WERI-Rb-1 (cell line): ENCODE results near the gene AFDN.

Experiments used
- DNase-seq: peaks from one replicate; pipeline ENCODE4 v3.0.0-alpha.2; 2020
- H3K27ac ChIP-seq: fragments of 250-450 bp; sonication (Bioruptor Pico); 2 replicates; pipeline ENCODE4 v1.5.1; 2020; ENCODE audit warnings: mild to moderate bottlenecking, moderate library complexity
- H3K27me3 ChIP-seq: fragments of 250-450 bp; sonication (Bioruptor Pico); 2 replicates; pipeline ENCODE4 v1.5.1; 2021; ENCODE audit warnings: mild to moderate bottlenecking, low read depth, moderate library complexity; ENCODE audit not compliant: insufficient read depth, severe bottlenecking
- H3K36me3 ChIP-seq: fragments of 250-450 bp; sonication (Bioruptor Pico); 2 replicates; pipeline ENCODE4 v1.5.1; 2020; ENCODE audit warnings: mild to moderate bottlenecking, moderate library complexity
- H3K4me3 ChIP-seq: 2 replicates; pipeline ENCODE4 v1.5.1; 2011; ENCODE audit warnings: low read depth, mild to moderate bottlenecking, control low read depth, low read length
- H3K9me3 ChIP-seq: fragments of 250-450 bp; sonication (Bioruptor Pico); 2 replicates; pipeline ENCODE4 v1.5.1; 2021; ENCODE audit warnings: mild to moderate bottlenecking, moderate library complexity; ENCODE audit not compliant: severe bottlenecking
- CTCF ChIP-seq: IDR thresholded peaks from 2 replicates; pipeline ENCODE4 v1.5.1; 2011; ENCODE audit warnings: low read depth, mild to moderate bottlenecking, control low read depth, inconsistent platforms, low read length

AFDN gene

GRCh38 chr6:167856999-167857660, 30.4 kb downstream of the AFDN start:
- TF ChIP-seq CTCF: no peak
- no peak overlapping the region for H3K4me3 ChIP-seq
- H3K27me3 ChIP-seq: no peaks in the 10 kb centered on the region
- no peak for DNase-seq
- no peaks in the 10 kb centered on the region for H3K9me3 ChIP-seq
- no peak overlapping the region for H3K27ac ChIP-seq
- no peaks in the 10 kb centered on the region for H3K36me3 ChIP-seq

- H3K4me3 ChIP-seq: no peak overlapping the region
- no peak for DNase-seq
Observed at GRCh38 chr6:167858086-167858591, 31.4 kb downstream of the AFDN start.

GRCh38 chr6:167858842-167859664, 32.3 kb downstream of the AFDN start:
- H3K36me3 ChIP-seq: no peaks in the 10 kb centered on the region
- DNase-seq: no peak
- H3K9me3 ChIP-seq: no peaks in the 10 kb centered on the region
- no peak overlapping the region for H3K27ac ChIP-seq
- H3K27me3 ChIP-seq: no peaks in the 10 kb centered on the region
- H3K4me3 ChIP-seq: no peak overlapping the region
- TF ChIP-seq CTCF: no peak

More at GRCh38 chr6:167858086-167858591, 31.4 kb downstream of the AFDN start:
- Histone ChIP-seq H3K36me3 (no peaks in the 10 kb centered on the region), H3K27ac (no peak overlapping the region), H3K27me3 (no peaks in the 10 kb centered on the region), H3K9me3 (no peaks in the 10 kb centered on the region)
- TF ChIP-seq CTCF: no peak

- TF ChIP-seq CTCF: no peak
- Histone ChIP-seq H3K36me3 (no peaks in the 10 kb centered on the region), H3K4me3 (no peak overlapping the region), H3K27ac (no peak overlapping the region), H3K27me3 (no peaks in the 10 kb centered on the region), H3K9me3 (no peaks in the 10 kb centered on the region)
- no peak for DNase-seq
Observed at GRCh38 chr6:167860550-167861226, 34.0 kb downstream of the AFDN start.

- no peak overlapping the region for H3K4me3 ChIP-seq
- peaks cover 3% of the 10 kb centered on the region; the same call in 1 of the 2 replicates for H3K36me3 ChIP-seq
- H3K9me3 ChIP-seq: no peaks in the 10 kb centered on the region
- H3K27ac ChIP-seq: no peak overlapping the region
- TF ChIP-seq CTCF: no peak
- DNase-seq: no peak
- H3K27me3 ChIP-seq: no peaks in the 10 kb centered on the region
Observed at GRCh38 chr6:167861424-167861823, 34.7 kb downstream of the AFDN start.
